Psoas muscle (tissue), 8 donors: ENCODE measurements around the gene CMTM5. TPM values are rescaled to one million over a fixed set of nuclear protein-coding genes. Genes with fewer than 3 reads are reported as not detected.
A peak's percentile ranks its signal among the peaks of the same experiment; 100 is the strongest.

Experiments
- ATAC-seq, 4 donors: fragments of 200-7000 bp; cut with Tn5 transposase; one replicate each; pipeline ENCODE4 v1.9.1; 2020; ENCODE audit warnings: moderate library complexity in 3 of 4, mild to moderate bottlenecking in 2 of 4
- DNase-seq, 2 donors: peaks; one replicate each; pipeline ENCODE4 v3.0.0-alpha.2; 2020
- H3K27ac ChIP-seq: fragments of 200-600 bp; one replicate; pipeline ENCODE4 v1.8.0; 2022
- H3K27me3 ChIP-seq, 3 donors: fragments of 200-600 bp in 1 of 3; one replicate each; pipeline versions ENCODE4 v1.6.1 to v1.8.0; 2013 to 2022; ENCODE audit warnings: low read length in 2 of 3, mild to moderate bottlenecking in 2 of 3, moderate library complexity in 1 of 3; ENCODE audit not compliant: insufficient read depth in 3 of 3
- H3K36me3 ChIP-seq, 2 donors: fragments of 200-600 bp in 1 of 2; one replicate each; pipeline versions ENCODE4 v1.6.1 to v1.8.0; 2013 to 2022; ENCODE audit warnings: low read depth in 1 of 2, mild to moderate bottlenecking in 1 of 2, moderate library complexity in 1 of 2; ENCODE audit not compliant: insufficient read depth in 1 of 2
- H3K4me1 ChIP-seq: fragments of 200-600 bp; one replicate; pipeline ENCODE4 v1.8.0; 2022
- H3K4me3 ChIP-seq: fragments of 200-600 bp; one replicate; pipeline ENCODE4 v1.8.0; 2022; ENCODE audit warnings: mild to moderate bottlenecking
- H3K9me3 ChIP-seq: fragments of 200-600 bp; one replicate; pipeline ENCODE4 v1.8.0; 2022
- CTCF ChIP-seq: fragments of 200-600 bp; IDR thresholded peaks from one replicate; pipeline ENCODE4 v1.8.0; 2022; ENCODE audit warnings: antibody characterized with exemption
- WGBS, 3 donors: extraction: QIAGEN DNeasy Blood & Tissue Kit; methylation state at CpG; one replicate each; pipeline versions ENCODE4 v1.1.6 to v1.1.7; 2013; 5-methylcytosine and 5-hydroxymethylcytosine counted together
- intact Hi-C, 2 donors: fragments of 100-400 bp; cut with DNase I; formaldehyde crosslinking; loops; one replicate each; pipeline versions ENCODE4 v1.11.0 to v1.14.2; 2022
- polyA plus RNA-seq, 3 donors: library from polyadenylated mRNA; stranded (reverse); fragments of 200-250 nt; gene quantifications; one replicate each; pipeline ENCODE4 v1.2.3, GENCODE V29; 2013
- total RNA-seq, 4 donors: library from RNA; stranded (reverse); fragmentation: NEBNext Ultra II Directional in 2 of 4; extraction: Animal tissue kit (Norgen Biotek cat#: 25700) in 2 of 4; gene quantifications; one replicate each; pipeline versions ENCODE4 v1.2.1 to v1.2.4, GENCODE V29; 2021 to 2023
- donor health status: healthy with polysubstance abuse.
- donor health status: DM: no; HTN: no; CAD: no; lungs with moderate emphysema.
- donor health status: Bipolar disorder and iron deficiency.
- donor health status: healthy.
- donor health status: DM: yes; HTN: yes; CAD: no.
- donor health status: DM: no; HTN: no; CAD: no.
- donor health status: DM: no; HTN: no; CAD: no.
- donor health status: DM: yes; HTN: yes; CAD: no.

The CMTM5 gene
- total and polyA plus RNA-seq, 7 donors = 0.20 to 0.63 (median 0.32) TPM; not detected in 4

- Histone ChIP-seq H3K4me1 (no peaks in the 10 kb centered on the region), H3K36me3 (peaks cover 0 to 41% of the 10 kb centered on the region in 2 donors), H3K9me3 (no peaks in the 10 kb centered on the region), H3K4me3 (no peak overlapping the region), H3K27ac (no peak overlapping the region), H3K27me3 (no peaks in the 10 kb centered on the region)
- 66 to 75% (median 69%) methylated on average over 4 of the region's 4 CpGs for WGBS, 3 donors
- intact Hi-C loops = no loop called here
- no peak for TF ChIP-seq CTCF
- ATAC-seq (peak in 3 of 4 donors; percentile 24 to 30 (median 26)), DNase-seq (peak in 1 of 2 donors; percentile 59)
Observed at GRCh38 chr14:23401291-23401690, 24.4 kb downstream of the CMTM5 start.

GRCh38 chr14:23402296-23403138, 25.7 kb downstream of the CMTM5 start:
- no peak for TF ChIP-seq CTCF
- 60 to 64% (median 60%) methylated on average over 23 to 25 of the region's 25 CpGs for WGBS, 3 donors
- intact Hi-C loops = no loop called here
- Histone ChIP-seq H3K27ac (no peak overlapping the region), H3K27me3 (no peaks in the 10 kb centered on the region), H3K4me3 (no peak overlapping the region), H3K4me1 (no peaks in the 10 kb centered on the region), H3K9me3 (no peaks in the 10 kb centered on the region), H3K36me3 (peaks cover 0 to 36% of the 10 kb centered on the region in 2 donors)
- DNase-seq = peak in 1 of 2 donors; percentile 58
- ATAC-seq = no peak

- ATAC-seq (no peak), DNase-seq (no peak)
- no peak overlapping the region for H3K27ac ChIP-seq
- WGBS, 3 donors = 64 to 74% (median 70%) methylated on average over 7 of the region's 7 CpGs
- no peaks in the 10 kb centered on the region for H3K27me3 ChIP-seq
- intact Hi-C loops = no loop called here
- H3K4me1 ChIP-seq = no peaks in the 10 kb centered on the region
- no peak overlapping the region for H3K4me3 ChIP-seq
- no peak for TF ChIP-seq CTCF
- H3K9me3 ChIP-seq = no peaks in the 10 kb centered on the region
- peaks cover 0 to 33% of the 10 kb centered on the region in 2 donors for H3K36me3 ChIP-seq
Observed at GRCh38 chr14:23403139-23403438, 26.2 kb downstream of the CMTM5 start.

- H3K27me3 ChIP-seq = no peaks in the 10 kb centered on the region
- no peak for TF ChIP-seq CTCF
- 60 to 70% (median 65%) methylated on average over 4 of the region's 4 CpGs for WGBS, 3 donors
- no peaks in the 10 kb centered on the region for H3K9me3 ChIP-seq
- peaks cover 0 to 31% of the 10 kb centered on the region in 2 donors for H3K36me3 ChIP-seq
- no peaks in the 10 kb centered on the region for H3K4me1 ChIP-seq
- no peak overlapping the region for H3K4me3 ChIP-seq
- intact Hi-C loops = no loop called here
- DNase-seq (no peak), ATAC-seq (no peak)
- no peak overlapping the region for H3K27ac ChIP-seq
Observed at GRCh38 chr14:23403908-23404307, 27.1 kb downstream of the CMTM5 start.
